Effector memory CD4-positive, alpha-beta T cell (primary cell): ENCODE data around the gene RAB8A.

Experiments used
- DNase-seq, 3 donors: peaks; one replicate each; pipeline ENCODE4 v3.0.0-alpha.2; 2020
- H3K27ac ChIP-seq: 2 replicates; pipeline ENCODE4 v1.7.0; 2013; ENCODE audit warnings: mild to moderate bottlenecking, low read length, moderate library complexity; ENCODE audit not compliant: insufficient read depth, poor library complexity, severe bottlenecking
- H3K27me3 ChIP-seq: replicated peaks from 2 replicates; pipeline ENCODE4 v1.7.0; 2013; ENCODE audit warnings: mild to moderate bottlenecking, low read length; ENCODE audit not compliant: insufficient read depth, control insufficient read depth, poor library complexity, severe bottlenecking
- H3K36me3 ChIP-seq: 2 replicates; pipeline ENCODE4 v1.7.0; 2013; ENCODE audit warnings: mild to moderate bottlenecking, low read length, moderate library complexity; ENCODE audit not compliant: control insufficient read depth, insufficient read depth
- H3K4me1 ChIP-seq: 2 replicates; pipeline ENCODE4 v1.7.0; 2013; ENCODE audit warnings: low read length, mild to moderate bottlenecking; ENCODE audit not compliant: control insufficient read depth, insufficient read depth, poor library complexity, severe bottlenecking
- H3K4me3 ChIP-seq: 2 replicates; pipeline ENCODE4 v1.7.0; 2013; ENCODE audit warnings: low read length, low read depth, mild to moderate bottlenecking; ENCODE audit not compliant: insufficient read depth, poor library complexity, severe bottlenecking
- H3K9me3 ChIP-seq: 2 replicates; pipeline ENCODE4 v1.7.0; 2013; ENCODE audit warnings: mild to moderate bottlenecking, low read length, moderate library complexity; ENCODE audit not compliant: control insufficient read depth

Gene RAB8A

GRCh38 chr19:16121967-16122366 lies 10.3 kb downstream of the RAB8A start:
- peaks cover 70% of the 10 kb centered on the region for H3K36me3 ChIP-seq
- H3K9me3 ChIP-seq, result no peaks in the 10 kb centered on the region
- no peaks in the 10 kb centered on the region for H3K27me3 ChIP-seq
- peaks cover 8% of the 10 kb centered on the region for H3K4me1 ChIP-seq
- H3K27ac ChIP-seq, result no peak overlapping the region
- H3K4me3 ChIP-seq, result no peak overlapping the region
- no peak for DNase-seq

GRCh38 chr19:16124953-16125352 lies 13.3 kb downstream of the RAB8A start:
- Histone ChIP-seq H3K27me3 (no peaks in the 10 kb centered on the region), H3K4me1 (no peaks in the 10 kb centered on the region), H3K27ac (no peak overlapping the region), H3K4me3 (no peak overlapping the region), H3K36me3 (peaks cover 86% of the 10 kb centered on the region), H3K9me3 (no peaks in the 10 kb centered on the region)
- DNase-seq, result no peak

- H3K4me3 ChIP-seq, result no peak overlapping the region
- no peak overlapping the region for H3K27ac ChIP-seq
- DNase-seq, result no peak
These were observed 14.2 kb downstream of the RAB8A start for GRCh38 chr19:16125737-16126495.

GRCh38 chr19:16127080-16127479 lies 15.4 kb downstream of the RAB8A start:
- Histone ChIP-seq H3K36me3 (peaks cover 94% of the 10 kb centered on the region), H3K9me3 (no peaks in the 10 kb centered on the region), H3K27ac (no peak overlapping the region), H3K27me3 (no peaks in the 10 kb centered on the region), H3K4me3 (no peak overlapping the region), H3K4me1 (no peaks in the 10 kb centered on the region)
- DNase-seq, result no peak

More at GRCh38 chr19:16125737-16126495, 14.2 kb downstream of the RAB8A start:
- H3K9me3 ChIP-seq, result no peaks in the 10 kb centered on the region
- no peaks in the 10 kb centered on the region for H3K27me3 ChIP-seq
- peaks cover 94% of the 10 kb centered on the region for H3K36me3 ChIP-seq
- H3K4me1 ChIP-seq, result no peaks in the 10 kb centered on the region

- H3K4me3 ChIP-seq, result no peak overlapping the region
- H3K9me3 ChIP-seq, result no peaks in the 10 kb centered on the region
- H3K4me1 ChIP-seq, result no peaks in the 10 kb centered on the region
- no peaks in the 10 kb centered on the region for H3K27me3 ChIP-seq
- no peak overlapping the region for H3K27ac ChIP-seq
- DNase-seq, result no peak
- H3K36me3 ChIP-seq, result peaks cover 94% of the 10 kb centered on the region
These were observed 16.2 kb downstream of the RAB8A start for GRCh38 chr19:16127776-16128371.

DNA sequence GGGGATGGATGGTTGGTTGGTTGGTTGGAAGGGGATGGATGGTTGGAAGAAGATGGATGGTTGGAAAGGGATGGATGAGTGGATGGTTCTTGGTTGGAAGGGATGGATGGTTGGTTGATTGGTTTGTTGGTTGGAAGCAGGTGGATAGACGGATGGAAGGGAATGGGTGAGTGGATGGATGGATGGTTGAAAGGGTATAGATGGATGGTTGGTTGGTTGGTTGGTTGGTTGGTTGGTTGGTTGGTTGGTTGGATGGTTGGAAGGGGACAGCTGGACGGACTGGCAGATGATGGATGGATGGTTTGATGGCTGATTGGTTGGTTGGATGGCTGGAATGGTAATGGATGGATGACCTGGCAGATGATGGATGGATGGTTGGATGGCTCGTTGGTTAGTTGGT lies 20.0 kb downstream of the RAB8A start:
- H3K27me3 ChIP-seq, result no peaks in the 10 kb centered on the region
- H3K9me3 ChIP-seq, result no peaks in the 10 kb centered on the region
- H3K36me3 ChIP-seq, result peaks cover 70% of the 10 kb centered on the region
- no peak for DNase-seq
- no peaks in the 10 kb centered on the region for H3K4me1 ChIP-seq
- H3K4me3 ChIP-seq, result no peak overlapping the region
- no peak overlapping the region for H3K27ac ChIP-seq

- no peak overlapping the region for H3K4me3 ChIP-seq
- DNase-seq, result no peak
- H3K4me1 ChIP-seq, result no peaks in the 10 kb centered on the region
- no peak overlapping the region for H3K27ac ChIP-seq
- H3K36me3 ChIP-seq, result peaks cover 48% of the 10 kb centered on the region
- no peaks in the 10 kb centered on the region for H3K27me3 ChIP-seq
- H3K9me3 ChIP-seq, result no peaks in the 10 kb centered on the region
These were observed 22.1 kb downstream of the RAB8A start for GRCh38 chr19:16133818-16134217.

DNA sequence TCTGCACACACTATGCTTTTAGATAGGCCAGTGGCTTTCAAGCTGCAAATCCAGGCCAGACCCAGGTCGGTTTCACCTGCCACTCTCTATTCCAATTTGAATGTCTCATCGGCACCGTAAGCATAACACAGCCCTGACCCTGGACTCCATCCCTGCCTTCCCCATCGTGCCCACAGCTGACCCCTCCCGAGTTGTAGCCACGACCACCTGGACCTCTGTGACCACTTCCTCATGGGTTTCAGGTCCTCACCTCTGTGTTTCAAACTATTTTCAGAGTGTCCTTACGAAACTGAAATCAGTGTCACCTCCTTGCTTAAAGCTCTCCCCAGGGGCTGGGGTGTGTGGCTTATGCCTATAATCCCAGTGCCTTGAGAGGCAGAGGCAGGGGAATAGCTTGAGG lies 22.8 kb downstream of the RAB8A start:
- Histone ChIP-seq H3K4me1 (no peaks in the 10 kb centered on the region), H3K27ac (no peak overlapping the region), H3K27me3 (no peaks in the 10 kb centered on the region), H3K36me3 (peaks cover 41% of the 10 kb centered on the region), H3K9me3 (no peaks in the 10 kb centered on the region), H3K4me3 (no peak overlapping the region)
- DNase-seq, result no peak

DNA sequence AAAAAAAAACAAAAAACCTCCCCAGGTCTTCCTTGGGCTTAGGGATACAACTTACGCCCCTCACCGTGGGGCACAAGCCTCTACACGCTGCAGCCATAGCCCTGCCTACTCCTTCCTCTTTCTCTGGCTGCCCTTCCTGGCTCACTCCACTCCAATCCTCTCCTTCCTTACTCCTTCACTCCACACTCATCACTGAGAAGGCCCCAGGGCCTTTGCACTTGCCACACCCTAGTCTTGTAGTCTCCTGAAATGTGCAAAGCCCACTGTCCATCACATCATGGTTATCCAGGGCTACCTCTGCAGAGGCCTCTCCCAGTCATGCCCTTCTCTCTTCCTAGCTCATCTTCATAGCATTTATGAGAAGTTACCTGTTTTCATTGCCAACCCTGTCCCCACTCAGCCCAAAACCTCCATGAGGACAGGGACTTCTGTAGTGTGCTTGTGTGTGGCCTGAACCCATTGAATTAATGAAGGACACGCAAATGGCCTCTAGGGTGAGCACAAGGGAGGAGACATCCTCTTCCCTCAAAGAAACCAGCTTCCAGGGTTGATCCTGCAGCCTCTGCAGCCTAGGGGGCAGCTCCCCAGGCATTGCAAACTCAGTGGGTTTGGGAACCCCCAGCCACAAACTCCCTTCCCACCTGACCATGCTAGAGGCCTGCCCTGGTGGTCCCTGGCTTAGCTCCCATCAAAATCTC lies 23.9 kb downstream of the RAB8A start:
- Histone ChIP-seq H3K4me1 (no peaks in the 10 kb centered on the region), H3K4me3 (no peak overlapping the region), H3K27me3 (no peaks in the 10 kb centered on the region), H3K9me3 (no peaks in the 10 kb centered on the region), H3K36me3 (peaks cover 32% of the 10 kb centered on the region), H3K27ac (no peak overlapping the region)
- DNase-seq, result no peak
